ENCODE results near the gene ADCY4.

The ADCY4 gene

GRCh38 chr14:24297190-24297964 is 37.5 kb downstream of the ADCY4 start:
- peak; percentile 67 for DNase-seq (ENCODE audit: low spot score)

DNA sequence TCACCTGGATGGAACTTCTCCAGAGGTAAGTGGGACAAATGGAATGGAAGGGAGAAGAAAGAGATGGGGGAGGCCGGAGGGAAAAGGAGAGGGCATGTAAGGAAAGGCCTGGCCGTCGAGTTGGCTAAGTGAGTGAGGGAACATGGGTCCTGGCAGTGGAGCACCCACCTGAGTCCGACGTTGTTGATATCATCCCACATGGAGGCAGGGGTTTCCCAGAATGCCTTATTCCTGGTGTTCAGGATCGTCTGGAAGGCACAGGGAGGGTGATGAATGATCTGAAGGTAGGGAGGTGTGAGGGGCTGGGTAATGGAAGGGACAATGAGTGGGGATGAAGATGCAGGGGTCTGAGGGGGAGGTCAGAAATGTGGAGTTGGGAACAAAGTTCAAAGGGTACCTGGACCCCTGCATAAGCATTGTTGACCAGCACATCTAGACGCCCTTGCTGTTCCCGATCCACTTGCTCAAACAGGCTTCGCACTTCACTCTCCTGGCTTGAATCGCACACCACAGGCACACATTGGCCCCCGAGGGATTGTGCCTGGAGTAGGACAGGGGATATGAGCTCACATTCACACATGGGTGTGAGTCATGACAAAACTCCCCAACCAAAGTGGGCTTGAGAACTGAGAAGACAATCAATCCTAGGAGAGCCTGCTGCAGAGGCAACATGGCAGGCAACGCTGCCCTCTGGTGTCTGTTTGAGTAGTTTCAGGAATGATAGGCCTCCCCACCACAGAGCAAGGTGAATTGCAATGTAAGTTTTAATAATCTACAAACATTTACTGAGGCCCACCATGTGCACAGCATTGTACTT is 38.3 kb downstream of the ADCY4 start:
- peak; percentile 79 for DNase-seq (ENCODE audit: low spot score)

DNA sequence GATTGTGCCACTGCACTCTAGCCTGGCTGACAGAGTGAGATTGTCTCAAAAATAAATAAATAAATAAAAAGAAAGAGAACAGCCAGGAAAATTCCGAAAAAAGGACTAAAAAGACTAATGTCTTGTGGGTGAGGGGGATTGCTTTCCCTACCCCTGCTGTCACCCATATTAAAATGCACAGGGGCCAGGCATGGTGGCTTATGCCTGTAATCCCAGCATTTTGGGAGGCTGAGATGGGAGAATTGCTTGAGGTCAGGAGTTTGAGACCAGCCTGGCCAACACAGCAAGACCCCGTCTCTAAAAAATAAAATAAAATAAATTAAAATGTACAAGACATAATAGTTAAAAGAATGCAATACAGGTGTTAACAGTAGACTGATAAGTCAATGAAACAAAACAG is 41.3 kb downstream of the ADCY4 start:
- no peak for DNase-seq (ENCODE audit: low spot score)

DNA sequence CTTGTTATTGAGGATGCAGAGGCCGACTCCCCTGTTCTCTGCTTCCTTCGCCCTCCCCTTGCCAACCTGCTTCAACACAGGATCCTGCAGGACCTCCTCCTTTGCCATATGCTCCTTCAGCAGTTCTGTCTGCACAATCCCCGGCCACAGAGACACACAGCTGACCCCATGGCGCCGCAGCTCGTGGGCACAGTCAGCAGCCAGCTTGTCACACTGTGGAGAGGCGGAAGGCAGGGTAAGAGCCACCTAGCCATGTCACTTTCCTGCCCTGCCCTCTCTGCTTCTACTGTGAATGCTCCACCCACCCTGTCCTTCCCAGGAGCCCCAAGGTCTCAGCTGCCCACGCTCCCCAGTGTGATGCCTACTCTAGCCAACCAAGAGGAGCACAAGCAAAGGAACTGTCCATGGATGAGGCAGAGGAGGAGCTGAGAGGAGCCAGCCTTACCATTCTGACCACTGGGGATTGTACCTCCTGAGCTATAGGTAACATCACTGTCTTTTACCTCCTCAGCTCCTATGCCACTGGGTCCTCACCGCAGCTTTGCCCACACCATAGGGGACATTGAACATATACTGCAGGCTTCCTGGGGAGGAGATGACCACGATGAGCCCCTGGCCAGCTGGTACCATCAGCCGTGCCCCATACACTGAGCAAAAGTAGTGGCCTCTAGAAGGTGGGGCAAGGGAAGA is 42.6 kb downstream of the ADCY4 start:
- no peak for DNase-seq (ENCODE audit: low spot score)

- no peak for DNase-seq (ENCODE audit: low spot score)
These were observed 43.3 kb downstream of the ADCY4 start for GRCh38 chr14:24291446-24292117.

- DNase-seq (ENCODE audit: low spot score) = no peak
These were observed 44.1 kb downstream of the ADCY4 start for GRCh38 chr14:24290746-24291145.

DNA sequence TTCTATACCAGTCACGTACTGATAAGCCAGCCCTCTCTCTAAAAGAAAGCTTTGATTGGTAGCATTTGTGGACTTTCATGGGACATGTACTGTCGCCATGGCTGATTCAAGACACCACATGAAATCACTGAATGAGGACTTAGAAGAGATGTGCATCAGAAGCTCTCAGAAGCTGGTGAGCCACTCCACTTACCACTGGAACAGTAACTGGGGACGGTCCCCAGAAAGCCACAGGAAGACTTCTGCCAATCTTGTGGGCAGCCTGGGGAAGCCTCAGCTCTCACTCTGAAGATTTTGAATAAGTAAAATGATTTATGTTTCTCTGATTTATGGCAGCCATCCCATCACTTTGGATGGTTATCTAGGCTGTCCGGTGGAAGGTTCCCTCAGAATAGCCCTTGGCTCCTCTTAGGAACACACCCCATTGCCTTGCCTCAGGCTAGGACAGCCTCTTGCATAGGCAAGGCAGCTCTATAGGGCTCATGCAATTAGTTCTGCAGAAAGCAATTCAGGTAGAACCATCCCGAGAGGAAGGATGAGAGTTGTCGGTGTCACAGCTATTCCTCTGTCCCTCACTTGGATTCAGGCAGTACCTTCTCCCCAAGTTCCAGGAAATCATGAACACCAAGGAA is 45.1 kb downstream of the ADCY4 start:
- DNase-seq (ENCODE audit: low spot score) = no peak

GRCh38 chr14:24286996-24287395 is 47.9 kb downstream of the ADCY4 start:
- no peak for DNase-seq (ENCODE audit: low spot score)

GRCh38 chr14:24285351-24285750 is 49.5 kb downstream of the ADCY4 start:
- DNase-seq (ENCODE audit: low spot score) = no peak

- no peak for DNase-seq (ENCODE audit: low spot score)
These were observed 50.3 kb downstream of the ADCY4 start for GRCh38 chr14:24284501-24285035.

DNA sequence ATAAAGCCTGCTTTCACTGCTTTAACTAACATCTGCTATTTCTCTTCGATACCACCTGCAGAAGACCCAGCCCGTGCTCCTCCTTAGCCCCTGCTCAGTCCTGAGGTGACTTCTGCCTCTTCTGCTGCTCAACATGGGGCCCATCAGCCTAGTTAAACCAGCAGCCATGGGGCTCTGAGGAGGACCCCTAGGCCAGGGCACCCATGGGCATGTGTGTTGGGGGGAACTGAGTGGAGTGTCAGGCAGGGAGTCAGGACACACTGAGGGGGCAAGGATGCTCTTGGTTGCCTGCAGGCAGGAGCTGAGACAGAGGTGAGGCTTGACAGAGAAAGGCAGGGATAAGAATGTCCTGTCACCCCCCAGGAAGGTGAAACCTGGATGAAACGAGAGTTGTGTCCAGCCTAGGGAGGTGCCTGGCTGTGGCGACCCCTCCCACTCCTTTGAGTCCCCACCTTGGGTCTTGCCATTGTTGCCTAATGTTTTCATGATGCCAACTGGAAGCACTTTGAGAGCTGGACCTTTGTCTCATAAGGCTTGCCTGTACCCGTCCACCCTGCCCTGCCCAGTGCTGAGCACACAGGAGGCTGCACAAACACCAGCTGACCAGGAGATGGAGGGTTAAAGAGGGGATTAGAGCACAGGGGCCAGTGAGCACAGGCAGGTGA is 50.9 kb downstream of the ADCY4 start:
- DNase-seq (ENCODE audit: low spot score) = no peak

DNA sequence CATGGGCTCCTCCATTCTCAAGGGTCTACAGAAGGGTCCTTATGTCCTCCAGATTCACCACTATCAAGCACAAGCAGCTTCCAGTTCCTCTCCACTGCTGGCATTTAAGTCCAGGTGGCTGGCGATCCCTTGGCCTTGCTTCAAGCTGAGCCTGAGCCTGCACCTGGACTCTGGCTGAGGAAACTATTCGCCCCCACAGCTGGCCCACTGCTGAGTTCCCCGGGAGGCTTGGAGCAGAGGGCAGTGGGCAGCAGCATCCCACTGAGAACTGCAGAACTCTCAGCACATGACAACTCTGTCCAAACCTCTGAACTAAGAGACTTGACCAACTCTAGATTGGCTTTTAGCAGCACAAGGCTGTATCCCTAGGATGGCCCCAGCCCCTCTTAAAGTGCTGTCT is 52.1 kb downstream of the ADCY4 start:
- DNase-seq (ENCODE audit: low spot score) = no peak

- no peak for DNase-seq (ENCODE audit: low spot score)
These were observed 53.2 kb downstream of the ADCY4 start for GRCh38 chr14:24281636-24282035.

DNA sequence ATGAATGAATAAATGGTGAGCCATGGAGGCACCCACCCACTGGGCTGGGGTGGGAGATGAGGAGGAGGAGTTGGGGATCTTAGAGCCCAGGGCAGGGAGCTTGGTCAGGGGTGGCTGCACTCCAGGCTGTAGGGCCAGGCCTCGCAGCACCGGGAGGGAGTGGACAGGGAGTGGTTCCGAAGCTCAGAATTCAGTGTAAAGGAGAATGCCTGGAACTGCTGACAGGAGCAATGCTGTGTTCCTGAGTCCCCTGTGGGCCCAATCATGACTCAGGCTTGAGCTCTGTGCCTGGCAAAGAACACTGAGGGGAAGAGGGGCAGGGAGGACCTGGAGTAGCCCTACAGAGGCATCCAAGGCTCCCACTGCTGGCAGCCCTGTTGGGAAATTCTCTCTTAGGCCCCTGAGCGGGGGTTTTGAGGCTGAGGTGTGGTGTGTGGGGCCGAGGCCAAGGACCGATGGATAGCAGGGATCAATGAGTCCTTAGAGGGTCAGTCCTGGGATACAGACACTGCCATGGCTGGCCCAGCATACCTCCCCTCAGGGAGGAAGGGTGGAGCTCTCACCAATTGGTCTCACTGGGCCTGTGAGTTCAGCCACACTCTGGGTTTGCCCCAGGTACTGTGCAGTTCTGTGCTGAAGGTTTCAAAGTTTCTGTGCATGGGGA is 53.9 kb downstream of the ADCY4 start:
- DNase-seq (ENCODE audit: low spot score) = no peak

GRCh38 chr14:24279301-24280186 is 55.3 kb downstream of the ADCY4 start:
- peak; percentile 67 for DNase-seq (ENCODE audit: low spot score)

- DNase-seq (ENCODE audit: low spot score) = no peak
These were observed 56.4 kb downstream of the ADCY4 start for GRCh38 chr14:24278424-24278823.

- no peak for DNase-seq (ENCODE audit: low spot score)
These were observed 57.1 kb downstream of the ADCY4 start for GRCh38 chr14:24277606-24278321.

DNA sequence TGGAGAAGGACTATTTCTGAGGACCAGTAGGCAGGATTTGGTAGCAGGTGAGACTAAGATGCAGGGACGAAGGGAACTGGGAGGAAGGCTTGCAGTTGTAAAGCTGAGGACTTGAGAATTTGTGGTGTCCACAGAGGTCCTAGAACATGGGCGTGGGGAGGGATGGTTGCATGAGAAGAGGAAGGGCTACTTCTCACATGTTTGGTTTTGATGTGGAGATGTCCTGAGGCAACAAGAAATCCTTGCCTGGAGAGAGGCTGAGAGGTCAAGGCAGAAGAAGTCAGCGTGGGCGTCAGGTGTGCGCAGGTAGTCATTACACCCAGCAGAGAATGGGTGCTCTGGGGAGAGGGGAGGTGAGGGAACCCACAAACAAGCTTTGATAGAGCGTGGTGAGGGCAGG is 57.8 kb downstream of the ADCY4 start:
- no peak for DNase-seq (ENCODE audit: low spot score)

DNA sequence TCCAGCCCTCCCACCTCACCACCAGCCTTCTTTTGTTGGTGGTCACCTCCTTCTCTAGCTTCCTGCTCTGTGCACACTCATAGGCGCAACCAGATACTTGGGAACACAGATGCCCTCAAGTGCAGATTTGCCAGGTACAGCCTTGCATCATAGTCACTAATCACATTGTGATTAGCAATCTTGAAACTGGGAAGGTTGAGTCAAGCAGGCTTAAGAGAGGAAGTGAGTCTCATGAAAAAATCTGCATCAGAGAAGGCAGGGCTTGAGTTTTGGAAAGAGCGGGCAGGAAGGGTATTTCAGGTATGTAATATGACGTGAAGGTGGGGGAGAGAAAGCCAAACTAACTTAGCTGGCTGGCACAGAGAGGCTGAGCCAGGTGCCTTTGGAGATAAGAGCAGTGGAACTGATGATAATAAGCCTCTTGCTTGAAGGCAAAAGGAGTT is 60.7 kb downstream of the ADCY4 start:
- DNase-seq (ENCODE audit: low spot score) = peak; percentile 36

Data from hematopoietic multipotent progenitor cell treated with erythropoietin and hydrocortisone succinate and interleukin-3 and kit ligand, for 17 days (in vitro differentiated cells).